Measurements from ENCODE around the gene KIF1B.
A peak's percentile ranks its signal among the peaks of the same experiment; 100 is the strongest.

KIF1B gene

DNA sequence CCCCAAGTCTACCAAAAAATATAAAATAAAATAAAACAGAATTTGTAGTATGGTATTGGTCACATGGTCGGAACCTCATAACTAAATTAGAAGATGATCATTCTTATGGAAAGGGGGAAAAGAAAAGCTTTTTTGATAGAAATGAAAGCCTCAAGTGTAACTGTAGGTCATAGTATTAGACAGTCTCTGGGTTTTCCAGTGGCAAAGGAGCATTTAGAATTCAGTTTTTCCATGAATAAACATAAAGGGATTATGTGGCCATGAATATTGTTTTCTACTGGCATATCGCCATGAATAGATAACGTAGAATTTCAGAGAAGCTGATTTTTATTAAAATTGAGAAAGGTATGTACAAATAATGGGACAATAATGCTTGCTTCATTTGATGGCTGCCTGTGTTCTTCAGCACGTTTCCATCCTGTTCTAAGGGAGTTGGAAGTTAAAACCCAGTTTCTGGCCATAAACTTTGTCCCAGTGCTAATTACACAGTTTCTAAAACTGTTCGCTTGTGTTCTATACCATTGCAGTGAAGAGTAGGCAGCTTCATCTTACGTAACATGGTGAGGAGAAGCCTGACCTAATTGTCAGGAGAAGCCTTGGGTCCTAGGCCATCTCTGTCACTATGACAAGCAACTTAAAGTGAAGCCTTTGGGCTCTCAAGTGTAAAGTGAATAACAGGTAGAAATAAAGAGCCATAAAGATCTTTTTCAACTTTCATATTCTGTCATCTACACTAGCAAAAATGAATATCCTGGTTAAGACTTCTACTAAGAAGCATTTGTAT lies 118.0 kb downstream of the KIF1B start:
- DNase-seq, result no peak

DNA sequence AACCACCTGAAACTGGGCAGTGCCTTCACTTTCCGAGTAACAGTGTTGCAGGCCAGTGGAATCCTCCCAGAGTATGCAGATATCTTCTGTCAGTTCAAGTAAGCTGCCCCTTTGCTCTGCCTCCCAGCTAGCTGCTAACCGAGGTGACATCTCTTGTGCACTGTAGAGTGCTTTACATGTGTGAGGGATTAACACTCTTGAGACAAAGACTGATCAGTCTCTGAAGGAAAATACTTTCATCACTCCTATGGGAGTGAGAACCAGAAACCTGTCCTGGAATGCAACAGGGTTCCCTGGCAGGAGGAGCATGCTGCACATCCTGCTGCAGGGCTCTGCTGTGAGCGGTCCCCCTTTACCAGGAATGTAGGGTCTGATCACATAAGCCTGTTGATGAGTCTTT lies 127.1 kb downstream of the KIF1B start:
- no peak for DNase-seq

DNA sequence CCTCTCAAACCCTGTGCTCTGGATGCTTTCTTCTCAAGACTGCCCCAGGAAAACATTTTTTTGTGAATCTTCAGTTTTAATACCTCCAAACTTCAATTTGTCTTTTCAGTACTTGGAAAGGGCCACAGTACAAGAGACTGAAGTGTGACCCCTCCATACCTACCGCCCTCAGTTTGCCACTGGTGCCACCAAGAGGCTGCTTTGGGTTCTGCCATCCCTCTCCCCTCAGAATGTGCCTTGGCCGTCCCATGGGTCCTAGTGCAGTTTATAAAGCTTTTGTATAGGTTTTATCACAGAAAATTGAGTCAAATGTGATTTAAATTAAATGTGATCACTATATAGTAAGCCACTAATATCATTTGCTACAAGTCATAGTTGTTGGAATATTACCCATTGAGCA lies 127.7 kb downstream of the KIF1B start:
- DNase-seq, result peak; percentile 42 to 56

DNA sequence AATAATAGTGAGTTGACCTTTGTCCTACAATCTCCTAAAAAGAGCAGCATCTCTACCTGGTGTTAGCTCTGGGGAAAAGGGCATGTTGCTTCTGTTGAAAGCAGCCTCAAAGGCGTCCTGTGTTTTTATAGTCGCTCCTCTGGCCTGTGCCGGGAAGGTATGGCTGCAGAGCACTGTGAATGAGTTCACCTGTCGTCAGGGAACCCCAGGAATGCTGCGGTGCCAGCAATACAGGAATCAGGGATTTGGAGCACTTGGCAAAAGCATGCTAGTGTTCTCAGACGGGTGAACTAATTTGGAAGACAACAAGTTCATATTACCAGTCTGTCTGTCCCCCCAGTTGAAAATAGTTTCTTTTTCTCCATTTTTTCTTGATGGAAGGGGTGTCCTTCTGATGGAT lies 128.2 kb downstream of the KIF1B start:
- DNase-seq, result no peak

DNA sequence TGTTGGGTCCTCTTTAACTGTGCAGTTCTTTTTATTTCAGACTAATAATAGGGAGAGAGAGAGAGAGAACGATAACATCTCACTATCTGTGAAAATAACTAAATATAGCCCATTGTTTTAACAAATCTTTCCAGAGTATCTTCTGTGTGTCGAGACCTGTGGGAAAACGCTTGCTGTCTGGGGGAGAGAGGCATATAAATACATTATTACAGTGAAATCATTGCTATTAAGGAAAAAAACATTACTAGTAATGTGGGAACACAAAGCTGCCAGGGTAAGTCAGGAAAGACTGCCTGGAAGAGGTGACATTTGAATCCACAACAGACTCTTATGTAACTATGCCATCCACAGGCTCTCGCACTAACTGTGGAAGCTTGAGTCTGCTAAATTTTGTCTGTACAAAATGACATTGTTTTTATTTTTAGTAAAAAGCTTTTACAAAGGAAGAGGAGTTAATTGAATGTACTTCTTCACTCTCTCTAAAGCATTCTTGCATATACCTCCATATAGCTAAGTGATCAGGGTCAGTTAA lies 128.7 kb downstream of the KIF1B start:
- no peak for DNase-seq

DNA sequence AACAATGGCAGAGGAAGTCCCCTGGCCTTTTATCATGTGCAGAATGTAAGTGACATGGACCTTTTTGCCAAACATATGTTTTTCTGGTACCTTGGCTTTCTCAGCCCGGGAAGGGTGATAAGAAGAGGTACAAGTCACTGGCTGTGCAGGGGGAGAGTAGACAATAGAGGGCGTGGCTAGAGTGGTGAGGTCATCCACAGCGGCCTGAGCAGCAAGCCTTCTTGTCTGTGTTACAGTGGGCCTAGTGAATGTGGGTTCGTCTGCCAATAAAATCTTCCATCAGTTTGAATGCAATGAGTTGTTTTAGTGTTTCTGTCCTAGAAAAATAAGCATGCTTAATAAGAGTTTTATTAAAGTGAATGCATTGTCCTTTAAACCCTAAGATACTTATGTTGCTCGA lies 129.4 kb downstream of the KIF1B start:
- no peak for DNase-seq

DNA sequence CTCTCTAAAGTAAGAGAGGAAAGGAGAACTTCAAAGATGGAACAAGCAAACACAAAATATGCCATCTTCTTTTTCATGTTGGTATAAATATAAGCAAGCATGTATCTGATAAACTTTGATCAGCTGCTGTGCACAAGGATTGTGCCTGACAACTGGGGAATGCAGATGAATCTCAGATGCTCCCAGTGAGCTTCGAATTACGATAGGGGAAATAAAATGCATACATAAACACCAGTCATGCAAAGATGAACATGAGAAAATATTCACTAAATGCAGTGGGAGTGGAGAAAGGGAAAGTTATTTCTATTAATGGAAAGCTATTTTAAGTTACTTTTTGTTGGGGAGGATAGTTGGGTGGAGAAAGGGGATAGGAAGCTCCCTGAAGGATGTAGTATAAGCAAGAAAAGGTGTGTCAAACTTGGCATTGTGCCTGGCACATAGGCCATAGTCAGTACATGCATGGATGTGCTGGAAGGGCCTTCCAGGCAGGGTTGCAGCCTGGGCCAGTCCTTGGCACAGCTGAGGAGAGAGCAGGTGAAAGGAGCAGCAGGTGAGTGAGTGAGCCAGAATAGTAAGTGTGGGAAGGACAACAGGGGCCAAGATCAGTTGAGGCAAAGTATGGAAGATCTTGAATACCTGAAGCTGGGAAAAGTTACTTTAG lies 130.7 kb downstream of the KIF1B start:
- DNase-seq, result no peak

DNA sequence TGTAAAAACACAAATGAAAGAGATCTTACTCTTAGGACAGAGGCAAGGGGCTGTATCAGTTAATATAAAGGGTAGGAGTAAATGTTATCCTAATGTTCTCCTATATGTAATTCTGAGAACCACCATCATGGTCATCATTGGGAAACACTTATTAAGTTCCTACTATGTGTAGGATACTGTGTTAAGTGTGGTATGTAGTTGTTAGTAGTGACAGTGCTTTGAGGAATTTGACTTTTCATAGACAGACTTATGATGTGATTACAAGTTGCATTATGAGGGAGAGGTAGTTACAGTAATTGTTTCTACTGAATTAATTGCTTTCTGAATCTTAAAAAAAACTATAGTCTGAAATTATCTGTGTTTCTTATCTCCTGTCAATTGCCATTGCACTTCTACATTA lies 136.7 kb downstream of the KIF1B start:
- no peak for DNase-seq

DNA sequence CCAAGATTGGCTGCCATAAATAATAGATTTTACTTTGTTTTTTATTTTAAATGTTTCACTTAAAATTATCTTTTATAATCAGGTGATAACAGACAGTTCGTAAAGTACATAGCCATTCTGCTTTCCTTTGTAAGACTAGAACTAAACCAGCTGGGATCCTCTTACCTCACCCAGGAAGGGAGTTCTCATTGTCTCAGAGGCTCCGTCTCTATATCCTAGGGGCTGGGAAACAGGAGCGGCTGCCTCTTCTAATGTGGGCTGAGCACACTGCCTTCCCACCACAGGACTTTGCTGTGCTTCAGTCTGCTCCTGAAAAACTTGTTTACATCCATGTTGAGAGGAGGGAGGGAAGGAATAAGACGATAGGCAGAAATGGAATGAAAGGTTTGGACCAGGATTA lies 142.9 kb downstream of the KIF1B start:
- no peak for DNase-seq

DNA sequence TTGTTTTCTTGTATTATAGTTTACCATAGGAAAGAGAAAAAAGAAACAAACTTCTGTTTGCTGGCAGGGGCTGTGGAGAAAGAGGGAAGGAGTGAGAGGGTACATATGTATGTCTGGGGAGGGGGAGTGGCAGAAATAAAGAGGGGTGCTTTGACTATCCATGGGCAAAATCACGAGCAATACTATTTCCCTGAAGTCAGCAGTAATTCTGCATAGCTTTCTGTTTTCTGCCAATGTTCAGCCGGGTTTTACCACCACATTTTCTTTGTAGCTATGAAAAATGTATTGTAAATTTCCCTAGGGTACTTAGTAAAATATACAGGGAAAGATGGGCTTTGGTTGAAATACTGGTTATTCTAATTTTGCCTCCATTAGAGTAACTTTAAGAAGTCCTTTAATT lies 143.3 kb downstream of the KIF1B start:
- DNase-seq, result no peak

DNA sequence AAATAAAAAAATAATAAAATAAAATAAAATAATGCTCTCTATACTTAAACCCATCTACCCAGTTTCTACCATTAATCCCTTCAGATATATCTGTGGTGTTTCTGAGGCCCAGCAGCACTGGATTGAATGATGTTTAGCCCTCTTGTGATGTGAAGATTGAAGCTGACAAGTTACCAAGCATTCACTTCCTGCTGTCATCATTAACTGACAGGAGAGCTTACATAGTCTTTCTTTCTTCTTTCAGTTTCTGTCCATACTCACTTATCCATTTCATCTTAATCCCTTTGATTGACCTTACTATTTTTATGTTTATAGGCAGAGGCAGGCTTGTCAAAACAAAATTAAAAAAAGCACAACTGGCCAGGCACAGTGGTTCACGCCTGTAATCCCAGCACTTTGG lies 149.7 kb downstream of the KIF1B start:
- no peak for DNase-seq

DNA sequence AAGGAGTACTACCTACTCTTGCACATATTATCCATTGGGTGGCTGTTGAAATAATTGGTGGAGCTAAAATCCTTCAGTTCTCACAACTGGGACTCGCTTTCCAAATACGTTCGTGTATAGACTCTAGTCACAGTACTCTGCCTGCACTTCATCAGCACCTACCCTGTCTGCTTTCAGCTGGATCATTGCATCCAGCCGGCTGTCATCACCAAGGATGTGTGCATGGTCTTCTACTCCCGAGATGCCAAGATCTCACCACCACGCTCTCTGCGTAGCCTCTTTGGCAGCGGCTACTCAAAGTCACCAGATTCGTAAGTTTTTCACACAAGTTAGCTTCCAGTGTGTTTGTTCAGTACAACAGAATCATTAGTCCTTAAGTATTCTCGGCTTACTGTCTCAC lies 151.1 kb downstream of the KIF1B start:
- DNase-seq, result no peak

DNA sequence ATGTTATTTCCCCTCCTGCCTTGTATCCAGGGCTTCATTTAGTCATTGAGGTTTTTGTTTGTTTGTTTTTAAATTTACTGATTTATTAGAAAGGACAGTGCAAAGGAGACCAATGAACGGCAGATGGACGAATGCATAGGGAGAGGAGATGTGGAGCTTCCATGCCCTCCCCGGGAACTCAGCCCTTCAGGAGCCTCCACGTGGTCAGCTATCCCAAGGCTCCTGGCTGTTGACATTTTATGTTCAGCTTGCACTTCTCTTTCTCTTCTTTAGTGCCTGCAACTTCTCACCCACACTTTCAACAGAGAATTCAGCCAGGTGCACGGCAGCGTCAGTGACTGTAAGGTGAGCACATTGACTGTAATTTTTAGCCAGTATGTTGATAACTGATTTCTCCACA lies 157.8 kb downstream of the KIF1B start:
- no peak for DNase-seq

DNA sequence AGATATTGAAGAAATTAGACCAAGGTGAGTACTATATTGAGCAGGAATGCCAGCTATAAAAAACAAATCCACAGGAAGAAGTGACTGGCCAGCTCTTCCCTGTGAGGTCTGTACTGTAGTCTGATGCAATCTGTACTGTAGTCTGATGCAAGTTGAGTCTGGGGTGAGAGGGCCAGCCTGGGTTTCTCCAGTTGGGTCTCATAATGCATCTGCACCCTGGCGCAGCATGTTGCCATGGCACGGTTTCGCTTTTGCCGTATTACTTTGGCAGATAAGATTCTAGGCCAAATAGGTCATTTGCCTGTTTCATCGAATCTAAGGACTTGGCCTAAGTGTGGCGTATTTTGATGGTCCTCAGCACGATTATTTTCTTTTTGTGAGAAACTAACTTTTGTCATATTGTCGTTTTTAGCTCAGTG lies 164.1 kb downstream of the KIF1B start:
- DNase-seq, result no peak

DNA sequence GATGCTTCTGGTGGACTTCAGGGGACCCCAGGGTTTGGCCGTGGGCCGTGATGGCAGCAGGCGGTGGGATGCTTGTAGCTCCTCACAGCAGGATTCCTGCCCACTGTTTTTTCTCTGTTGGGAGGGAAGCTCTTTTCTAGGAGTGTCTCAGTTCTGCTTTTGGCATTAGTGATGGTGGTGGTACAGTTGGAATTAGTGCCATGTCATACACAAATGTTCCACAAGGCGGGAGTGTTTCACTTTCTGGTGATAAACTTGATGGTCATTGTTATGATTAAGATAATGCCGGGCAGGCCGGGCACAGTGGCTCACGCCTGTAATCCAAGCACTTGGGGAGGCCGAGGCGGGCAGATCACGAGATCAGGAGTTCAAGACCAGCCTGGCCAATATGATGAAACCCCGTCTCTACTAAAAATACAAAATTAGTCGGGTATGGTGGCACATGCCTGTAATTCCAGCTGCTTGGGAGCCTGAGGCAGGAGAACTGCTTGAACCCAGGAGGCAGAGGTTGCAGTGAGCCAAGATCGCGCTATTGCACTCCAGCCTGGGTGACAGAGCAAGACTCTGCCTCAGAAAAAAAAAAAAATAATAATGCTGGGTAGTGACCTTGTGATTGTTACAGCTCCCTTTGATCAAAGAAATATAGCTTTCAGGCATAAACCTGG lies 167.1 kb downstream of the KIF1B start:
- DNase-seq, result peak; percentile 5 to 29

DNA sequence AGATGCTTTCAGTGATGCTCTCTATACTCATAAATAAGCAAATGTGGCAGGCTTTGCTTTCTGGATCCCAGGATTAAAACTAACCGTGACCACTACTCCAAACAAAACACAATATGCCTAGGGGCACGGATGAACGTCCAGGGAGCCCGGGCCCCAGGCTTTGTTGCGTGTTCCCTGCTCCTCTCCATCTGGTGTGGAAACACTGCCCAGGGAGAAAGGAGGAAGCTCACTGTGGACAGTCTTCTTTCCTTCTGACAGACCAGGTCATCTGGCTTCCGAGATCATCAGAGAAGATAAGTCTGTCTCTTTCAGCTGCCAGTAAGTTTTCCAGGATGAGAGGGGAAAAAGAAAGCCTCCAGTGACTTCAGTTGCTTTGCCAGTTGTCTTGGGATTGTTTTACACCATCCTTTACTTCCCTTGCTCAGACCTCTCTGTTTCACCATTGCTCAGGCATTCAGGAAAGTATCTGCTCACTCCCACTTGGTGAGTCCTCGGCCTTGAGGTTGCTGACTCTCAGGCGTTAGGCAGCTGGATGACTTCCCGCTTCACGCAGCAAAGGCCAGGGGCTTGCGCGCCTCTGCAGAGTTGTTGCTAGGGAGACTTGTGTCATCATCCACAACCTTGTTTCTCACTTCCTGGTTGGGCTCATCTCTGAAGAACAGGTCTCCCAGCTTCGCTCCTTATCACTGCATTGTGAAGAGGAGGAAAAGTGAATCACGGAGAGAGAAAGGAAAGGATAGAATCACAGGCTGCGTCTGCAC lies 167.9 kb downstream of the KIF1B start:
- no peak for DNase-seq

DNA sequence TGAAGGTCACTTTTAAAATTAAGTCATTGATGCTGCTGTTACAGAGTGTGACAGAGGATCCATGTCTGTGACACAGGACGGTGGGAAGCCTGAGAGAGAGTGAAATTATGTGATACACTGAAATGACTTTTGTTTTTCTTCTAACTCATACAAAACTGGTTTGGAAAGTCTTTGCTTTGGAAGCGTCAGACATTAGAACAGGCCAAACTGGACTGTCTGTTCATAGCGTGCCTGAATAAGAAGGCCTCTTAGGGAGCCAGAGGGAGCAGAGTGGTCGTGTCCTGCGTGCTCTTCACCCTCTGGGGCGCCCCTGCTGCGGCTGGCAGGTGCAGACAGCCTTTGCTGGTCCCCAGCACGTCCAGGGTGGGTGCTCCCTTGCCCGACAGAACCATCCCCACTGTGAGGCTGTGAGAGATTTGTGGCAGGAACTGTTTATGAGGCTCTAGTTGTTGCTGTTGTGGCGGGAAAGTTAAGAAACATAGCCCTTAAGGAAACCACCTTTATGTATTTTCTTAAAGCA lies 168.8 kb downstream of the KIF1B start:
- DNase-seq, result no peak

DNA sequence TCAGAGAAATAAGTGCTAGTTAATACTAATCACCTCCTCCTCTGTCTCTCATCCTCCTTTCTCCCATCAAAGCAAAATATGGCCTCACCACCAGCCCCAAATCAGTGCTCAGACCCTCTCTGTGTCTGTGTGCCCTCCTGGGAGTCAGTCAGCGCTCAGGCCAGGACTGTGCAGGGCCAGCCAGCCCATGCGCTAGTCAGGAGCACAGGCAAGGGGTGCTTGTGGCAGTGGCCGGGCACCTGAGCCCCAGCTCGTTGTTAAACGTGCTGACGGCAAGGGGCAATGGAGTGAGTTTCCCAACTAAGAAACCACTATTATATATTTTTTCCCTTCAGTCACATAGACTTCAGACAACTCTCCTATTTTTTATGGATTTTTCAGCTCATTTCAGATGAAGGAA lies 169.3 kb downstream of the KIF1B start:
- no peak for DNase-seq

DNA sequence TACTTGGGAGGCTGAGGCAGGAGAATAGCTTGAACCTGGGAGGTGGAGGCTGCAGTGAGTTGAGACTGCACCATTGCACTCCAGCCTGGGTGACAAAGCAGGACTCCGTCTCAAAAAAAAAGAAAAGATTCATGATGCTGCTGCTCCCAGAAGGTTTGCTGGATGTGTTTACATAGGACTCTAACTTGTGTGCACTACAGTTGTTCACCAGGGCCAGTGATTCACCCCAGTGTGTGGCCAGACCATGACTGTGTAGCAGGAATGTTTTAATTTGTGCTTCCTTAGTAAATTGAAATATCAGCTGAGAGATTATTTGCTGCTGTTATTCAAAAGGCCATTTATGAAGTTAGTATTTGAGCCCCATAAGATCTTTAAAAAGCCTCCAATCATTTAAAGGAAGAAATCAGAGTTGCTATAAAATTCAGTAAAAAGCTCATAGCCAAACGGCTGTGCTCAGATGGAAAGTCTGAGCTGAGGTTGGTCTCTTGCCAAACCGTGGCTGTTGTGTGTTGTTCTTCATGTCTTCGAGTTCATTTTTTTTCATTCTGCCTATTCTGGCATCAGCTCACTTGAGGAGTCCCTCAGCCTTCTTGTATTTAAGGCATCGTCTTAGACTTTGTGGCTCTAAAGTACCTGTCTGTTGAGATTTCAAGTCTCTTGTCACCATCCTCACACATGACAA lies 170.4 kb downstream of the KIF1B start:
- no peak for DNase-seq

DNA sequence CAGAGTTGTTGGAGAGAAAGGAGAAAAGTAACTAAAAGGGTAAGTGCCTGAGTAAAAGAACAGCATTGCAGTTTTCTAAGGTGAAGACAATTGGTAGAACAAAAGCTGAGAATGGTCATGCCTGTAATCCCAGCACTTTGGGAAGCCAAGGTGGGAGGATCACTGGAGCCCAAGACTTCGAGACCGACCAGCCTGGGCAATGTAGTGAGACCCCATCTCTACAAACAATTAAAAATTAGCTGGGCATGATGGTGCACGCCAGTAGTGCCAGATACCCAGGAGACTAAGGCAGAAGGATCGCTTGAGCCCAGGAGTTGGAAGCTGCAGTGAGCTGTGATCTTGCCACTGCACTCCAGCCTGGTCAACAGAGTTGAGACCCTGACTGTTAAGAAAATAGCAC lies 173.3 kb downstream of the KIF1B start:
- DNase-seq, result no peak

DNA sequence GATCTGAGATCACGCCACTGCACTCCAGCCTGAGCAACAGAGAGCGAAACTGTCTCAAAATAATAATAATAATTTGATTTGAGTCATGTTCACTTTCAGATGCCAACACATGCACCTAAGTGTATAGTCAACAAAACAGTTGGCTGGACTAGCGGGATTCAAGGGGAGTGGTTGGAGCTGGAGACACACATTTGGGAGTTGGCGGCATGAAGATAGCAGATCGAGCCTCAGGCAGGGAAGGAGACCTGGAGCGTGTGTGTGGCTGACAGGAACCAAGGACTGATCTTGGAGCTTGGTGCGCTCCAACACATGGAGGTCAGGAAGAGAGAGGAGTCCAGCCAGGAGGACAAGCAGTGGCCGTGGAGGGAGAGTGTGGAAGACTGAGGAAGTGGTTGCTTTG lies 173.8 kb downstream of the KIF1B start:
- DNase-seq, result no peak
